Vagina (tissue), 2 donors: ENCODE results near the gene PLEKHG7. TPM values are rescaled to one million over a fixed set of nuclear protein-coding genes. Genes with fewer than 3 reads are reported as not detected.

Experiments used
- DNase-seq, 2 donors: peaks; one replicate each; pipeline ENCODE4 v3.0.0-alpha.2; 2017; ENCODE audit errors: extremely low spot score in 2 of 2
- H3K27ac ChIP-seq: fragments of 200-600 bp; sonication (generic); one replicate; pipeline ENCODE4 v1.5.1; 2019
- H3K27me3 ChIP-seq: fragments of 200-600 bp; sonication (generic); one replicate; pipeline ENCODE4 v1.5.1; 2019
- H3K36me3 ChIP-seq, 2 donors: fragments of 200-600 bp; sonication (generic); one replicate each; pipeline ENCODE4 v1.5.1; 2017 to 2019
- H3K4me1 ChIP-seq: fragments of 200-600 bp; sonication (generic); one replicate; pipeline ENCODE4 v1.5.1; 2019
- H3K4me3 ChIP-seq, 2 donors: fragments of 200-600 bp; sonication (generic); 1 replicate in 1 of 2; 2 replicates in 1 of 2; pipeline ENCODE4 v1.5.1; 2016 to 2019
- H3K9me3 ChIP-seq: fragments of 200-600 bp; sonication (generic); one replicate; pipeline ENCODE4 v1.5.1; 2019
- CTCF ChIP-seq, 3 experiments: fragments of 450-650 bp in 2 of 3; fragments of 200-600 bp in 1 of 3; sonication (generic) in 1 of 3; IDR thresholded peaks; one replicate each; pipeline ENCODE4 v1.5.1; 2017 to 2019; ENCODE audit warnings: antibody characterized with exemption in 3 of 3, mild to moderate bottlenecking in 2 of 3, moderate library complexity in 2 of 3
- POLR2A ChIP-seq, 2 donors: fragments of 450-650 bp; IDR thresholded peaks; one replicate each; pipeline ENCODE4 v1.6.1; 2017; ENCODE audit warnings: antibody characterized with exemption in 2 of 2, mild to moderate bottlenecking in 2 of 2, moderate library complexity in 2 of 2
- POLR2AphosphoS5 ChIP-seq, 2 donors: sonication (generic); formaldehyde crosslinking; IDR thresholded peaks; one replicate each; pipeline ENCODE4 v1.9.0; 2017; ENCODE audit warnings: antibody characterized with exemption in 2 of 2, mild to moderate bottlenecking in 2 of 2, low read depth in 1 of 2; ENCODE audit not compliant: insufficient read depth in 1 of 2
- intact Hi-C: fragments of 100-400 bp; cut with DNase I; formaldehyde crosslinking; loops from one replicate; pipeline ENCODE4 v1.15.1; 2023
- total RNA-seq: library from RNA; depleted of rRNA; stranded (reverse); fragments of >200 nt; gene quantifications from one replicate; pipeline ENCODE4 v1.2.3, GENCODE V29; 2016

The PLEKHG7 gene
- total RNA-seq, 1 donor from 2014 or later, result not detected

- Histone ChIP-seq H3K27ac (no peak overlapping the region), H3K4me1 (no peaks in the 10 kb centered on the region), H3K4me3 (no peak overlapping the region), H3K9me3 (no peaks in the 10 kb centered on the region), H3K36me3 (no peaks in the 10 kb centered on the region), H3K27me3 (no peaks in the 10 kb centered on the region)
- intact Hi-C loops, result no loop called here
- DNase-seq, result no peak
- TF ChIP-seq POLR2A (IDR thresholded peaks at IDR 0.05) (no peak), POLR2AphosphoS5 (IDR thresholded peaks at IDR 0.05; ENCODE audit: insufficient read depth in 1 of 2, low read depth in 1 of 2) (no peak), CTCF (IDR thresholded peaks at IDR 0.05) (no peak)
Observed at GRCh38 chr12:92674500-92674899, 28.3 kb upstream of the PLEKHG7 start.

- TF ChIP-seq POLR2A (IDR thresholded peaks at IDR 0.05) (no peak), CTCF (IDR thresholded peaks at IDR 0.05) (no peak), POLR2AphosphoS5 (IDR thresholded peaks at IDR 0.05; ENCODE audit: insufficient read depth in 1 of 2, low read depth in 1 of 2) (no peak)
- H3K4me3 ChIP-seq, result no peak overlapping the region
- intact Hi-C loops, result no loop called here
- no peak overlapping the region for H3K27ac ChIP-seq
- no peaks in the 10 kb centered on the region for H3K9me3 ChIP-seq
- H3K36me3 ChIP-seq, result no peaks in the 10 kb centered on the region
- DNase-seq, result no peak
- no peaks in the 10 kb centered on the region for H3K27me3 ChIP-seq
- H3K4me1 ChIP-seq, result no peaks in the 10 kb centered on the region
Observed at GRCh38 chr12:92675092-92675865, 27.5 kb upstream of the PLEKHG7 start.

GRCh38 chr12:92676710-92677109 is 26.1 kb upstream of the PLEKHG7 start:
- intact Hi-C loops, result no loop called here

GRCh38 chr12:92690601-92691000 is 12.2 kb upstream of the PLEKHG7 start:
- no peak for DNase-seq
- Histone ChIP-seq H3K9me3 (no peaks in the 10 kb centered on the region), H3K27me3 (no peaks in the 10 kb centered on the region), H3K4me1 (no peaks in the 10 kb centered on the region), H3K36me3 (no peaks in the 10 kb centered on the region), H3K4me3 (no peak overlapping the region), H3K27ac (no peak overlapping the region)
- TF ChIP-seq CTCF (IDR thresholded peaks at IDR 0.05) (no peak), POLR2AphosphoS5 (IDR thresholded peaks at IDR 0.05; ENCODE audit: insufficient read depth in 1 of 2, low read depth in 1 of 2) (no peak), POLR2A (IDR thresholded peaks at IDR 0.05) (no peak)
- intact Hi-C loops, result no loop called here

More at GRCh38 chr12:92676710-92677109, 26.1 kb upstream of the PLEKHG7 start:
- no peak for DNase-seq
- TF ChIP-seq CTCF (IDR thresholded peaks at IDR 0.05) (no peak), POLR2A (IDR thresholded peaks at IDR 0.05) (no peak), POLR2AphosphoS5 (IDR thresholded peaks at IDR 0.05; ENCODE audit: insufficient read depth in 1 of 2, low read depth in 1 of 2) (no peak)
- no peak overlapping the region for H3K27ac ChIP-seq
- no peaks in the 10 kb centered on the region for H3K9me3 ChIP-seq
- no peaks in the 10 kb centered on the region for H3K27me3 ChIP-seq
- no peaks in the 10 kb centered on the region for H3K4me1 ChIP-seq
- no peak overlapping the region for H3K4me3 ChIP-seq
- H3K36me3 ChIP-seq, result no peaks in the 10 kb centered on the region

- Histone ChIP-seq H3K4me3 (no peak overlapping the region), H3K27me3 (no peaks in the 10 kb centered on the region), H3K9me3 (no peaks in the 10 kb centered on the region), H3K36me3 (no peaks in the 10 kb centered on the region), H3K4me1 (no peaks in the 10 kb centered on the region), H3K27ac (no peak overlapping the region)
- no peak for DNase-seq
- intact Hi-C loops, result no loop called here
- no peak for TF ChIP-seq POLR2A (IDR thresholded peaks at IDR 0.05)
Observed at GRCh38 chr12:92695056-92695455, 7.7 kb upstream of the PLEKHG7 start.
